Activated CD4-positive, alpha-beta T cell treated with anti-CD3 and anti-CD28 coated beads for 4 hours (primary cell): ENCODE data around the gene NBEA.

ENCODE experiments used
- DNase-seq, 2 donors: peaks; one replicate each; pipeline ENCODE4 v3.0.0-alpha.2; 2020

Gene NBEA

DNA sequence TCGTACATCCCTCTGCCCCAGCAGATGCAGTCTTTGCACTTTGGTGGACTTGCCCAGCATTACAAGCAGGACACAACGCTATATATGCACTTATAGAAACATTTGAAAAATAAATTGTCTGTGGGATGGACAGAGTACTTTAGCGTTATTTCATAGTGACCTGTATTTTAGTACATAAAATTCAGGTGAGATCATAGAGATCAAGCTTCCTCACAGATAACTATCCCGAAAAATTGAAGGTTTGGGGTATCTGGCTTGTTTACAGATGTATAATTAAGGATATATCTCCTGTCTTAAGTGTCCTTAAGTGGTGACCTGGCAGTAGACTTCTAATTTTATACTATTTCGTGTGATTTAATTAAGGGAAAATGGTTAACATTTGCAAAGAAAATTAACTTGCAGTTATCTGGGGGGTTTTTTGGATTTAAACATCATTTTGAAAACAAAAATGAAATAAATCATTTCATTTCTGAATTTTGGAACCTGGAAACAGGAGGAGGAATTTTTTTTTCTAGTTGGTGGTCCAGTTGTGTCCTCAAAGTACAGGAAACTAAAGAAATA is 535.4 kb downstream of the NBEA start:
- DNase-seq = no peak

DNA sequence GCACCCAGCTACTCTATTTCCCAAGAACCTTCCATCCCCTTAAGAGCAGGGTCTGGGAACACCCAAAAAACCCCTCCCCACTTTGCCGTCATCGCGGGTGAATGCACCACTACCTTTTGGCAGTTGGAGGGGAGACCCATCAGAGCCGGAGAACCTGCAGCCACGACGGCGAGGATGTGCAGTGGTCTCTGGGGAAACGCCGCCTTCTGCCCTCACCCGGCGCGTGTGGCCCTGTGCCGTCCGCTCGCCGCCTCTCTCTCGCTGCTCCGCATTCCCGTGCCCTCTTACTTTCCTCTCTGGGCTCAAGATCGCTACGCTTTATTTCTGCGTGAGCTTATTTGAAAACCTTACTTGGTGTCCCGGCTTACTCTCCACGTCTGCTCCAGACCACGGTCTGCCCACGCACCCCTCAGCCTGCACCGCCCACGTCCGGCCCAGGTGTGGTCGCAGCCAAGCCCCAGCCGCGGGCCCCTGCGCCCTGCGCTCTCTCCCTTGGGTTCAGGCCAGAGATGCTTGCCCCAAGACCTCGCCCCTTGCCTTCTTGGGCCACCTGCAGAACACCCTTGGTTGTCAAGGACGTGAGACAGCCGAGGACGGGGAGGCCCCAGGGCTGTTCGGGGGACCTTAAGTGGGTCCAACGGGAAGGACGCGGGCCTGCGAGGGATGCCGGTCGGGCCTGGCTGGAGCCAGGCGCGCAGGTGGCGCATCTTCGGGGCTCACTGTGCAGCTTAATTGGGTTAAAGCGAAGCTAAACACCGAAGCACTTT is 536.4 kb downstream of the NBEA start:
- DNase-seq = no peak

DNA sequence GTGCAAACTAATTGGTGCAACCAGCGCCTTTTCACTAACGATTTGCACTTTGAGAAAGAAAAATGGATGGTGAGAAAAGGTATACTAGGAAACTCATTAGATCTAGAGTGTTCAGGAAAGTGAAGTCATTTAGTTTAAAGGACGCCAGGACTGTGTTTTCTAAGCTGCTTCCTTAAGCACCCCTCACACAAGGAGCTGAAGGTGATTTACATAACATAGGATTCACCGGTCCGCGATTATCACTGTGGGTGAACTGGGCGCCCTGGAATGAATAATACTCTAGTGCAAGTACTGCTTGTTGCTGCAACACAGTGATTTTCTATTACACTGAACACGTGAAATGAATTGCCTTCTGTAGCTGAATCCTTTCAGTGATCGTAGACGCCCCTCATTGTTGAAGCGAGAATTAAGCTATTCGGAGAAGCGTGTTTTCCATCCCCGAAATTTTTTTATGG is 537.0 kb downstream of the NBEA start:
- no peak for DNase-seq

DNA sequence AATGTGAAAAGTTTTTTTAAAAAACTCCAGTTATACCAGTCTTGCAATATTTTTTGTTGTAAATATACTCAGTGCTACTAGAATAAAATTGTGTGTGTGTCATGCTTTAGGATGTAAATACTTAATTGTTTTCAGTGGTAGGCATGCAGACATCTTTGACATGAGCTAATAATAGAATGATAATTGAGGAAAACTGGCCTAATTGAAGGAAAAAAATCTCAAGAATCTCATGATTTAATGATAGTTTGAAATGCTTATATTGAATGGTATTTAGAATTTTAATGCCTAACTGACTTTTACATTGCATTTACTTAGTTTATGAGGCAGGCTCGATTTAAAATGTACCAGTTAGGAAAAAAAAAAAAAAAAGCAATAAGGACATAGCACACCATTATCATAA is 537.6 kb downstream of the NBEA start:
- no peak for DNase-seq

DNA sequence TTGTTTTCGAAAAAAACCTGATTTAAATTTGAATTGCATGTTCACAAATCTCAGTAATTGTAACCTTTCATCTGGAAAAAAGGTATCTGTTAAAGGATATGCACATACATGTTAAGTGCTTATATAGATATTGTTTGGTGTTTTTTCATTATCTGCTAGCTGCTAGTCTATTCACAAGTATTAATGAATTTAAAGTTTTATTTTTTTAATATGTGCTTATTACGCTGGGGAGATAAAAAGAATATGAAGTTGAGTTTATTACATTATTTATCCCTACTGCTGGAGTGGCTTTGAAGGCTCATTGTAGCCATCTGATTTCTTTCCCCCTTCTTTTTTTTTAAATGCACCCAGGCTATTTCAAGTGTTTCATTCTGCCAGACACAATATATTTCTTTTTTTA is 538.3 kb downstream of the NBEA start:
- DNase-seq = no peak

DNA sequence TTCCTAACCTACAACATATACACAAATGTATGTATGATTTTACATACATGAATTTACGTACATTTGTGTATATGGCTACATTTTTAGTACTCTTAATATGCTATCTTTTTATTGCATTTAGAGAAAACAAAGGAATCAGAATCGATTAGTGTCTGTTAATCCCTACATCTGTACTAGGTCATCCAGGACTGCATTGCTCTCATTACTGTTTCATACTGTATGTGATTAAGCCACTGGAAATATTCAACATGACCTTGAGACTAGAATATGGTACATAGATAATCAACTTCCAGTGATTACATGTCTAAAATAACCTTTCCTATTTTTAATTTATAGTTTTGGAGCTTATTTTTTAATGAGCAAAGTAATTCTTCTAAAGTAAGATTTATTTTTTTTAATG is 539.7 kb downstream of the NBEA start:
- DNase-seq = no peak

DNA sequence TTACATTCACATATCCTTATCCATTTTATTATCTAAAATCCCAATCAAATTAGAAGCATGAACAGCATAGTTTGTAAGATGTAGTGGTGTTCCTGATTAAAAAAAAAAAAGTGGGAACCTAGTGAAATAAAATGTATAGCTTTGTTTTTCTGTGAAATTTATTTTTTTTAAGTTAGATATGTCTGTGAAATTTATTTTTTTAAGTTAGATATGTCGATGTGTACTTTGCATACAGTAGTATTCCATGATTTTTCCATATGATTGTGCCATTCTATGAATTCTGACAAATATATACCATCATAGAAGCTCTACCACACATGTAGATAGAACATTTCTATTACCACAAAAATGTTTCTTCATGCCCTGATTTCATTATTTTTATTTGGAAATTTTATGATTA is 540.5 kb downstream of the NBEA start:
- no peak for DNase-seq

DNA sequence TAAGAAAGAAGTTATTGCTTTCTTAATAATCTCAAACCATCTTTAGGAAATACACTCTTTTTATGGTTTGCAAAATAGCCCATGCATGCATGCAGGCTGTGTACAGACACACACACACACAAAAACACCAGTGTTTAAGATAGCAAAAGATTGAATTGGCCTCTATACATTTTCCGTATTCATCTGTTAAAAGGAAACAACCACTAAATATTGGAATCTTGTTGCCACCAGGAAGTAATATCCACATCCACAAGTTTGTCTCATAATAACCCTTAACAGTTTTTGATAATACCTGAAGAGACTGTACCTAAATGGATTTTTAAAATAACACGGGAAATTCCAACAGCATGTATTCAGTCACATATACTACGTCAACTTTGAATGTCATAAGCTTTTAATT is 541.7 kb downstream of the NBEA start:
- DNase-seq = no peak

DNA sequence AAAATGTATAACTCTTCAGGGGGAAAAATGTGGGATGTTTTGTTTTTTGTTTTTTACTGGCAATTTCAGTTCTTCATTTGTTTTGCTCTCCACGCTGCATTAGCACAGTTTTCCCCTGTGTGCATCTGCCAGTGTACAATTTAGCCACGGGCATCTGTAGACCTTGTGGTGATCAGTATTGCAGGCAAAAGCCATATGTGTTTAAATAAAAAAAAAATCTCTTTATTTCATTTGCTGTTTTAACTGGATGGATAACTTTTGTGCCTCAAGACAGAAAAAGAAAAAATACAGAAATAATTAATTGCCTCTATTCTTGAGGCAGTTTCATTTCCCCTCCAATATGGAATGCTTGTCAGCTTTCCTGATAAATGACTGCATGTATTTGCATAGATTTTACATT is 542.3 kb downstream of the NBEA start:
- no peak for DNase-seq

DNA sequence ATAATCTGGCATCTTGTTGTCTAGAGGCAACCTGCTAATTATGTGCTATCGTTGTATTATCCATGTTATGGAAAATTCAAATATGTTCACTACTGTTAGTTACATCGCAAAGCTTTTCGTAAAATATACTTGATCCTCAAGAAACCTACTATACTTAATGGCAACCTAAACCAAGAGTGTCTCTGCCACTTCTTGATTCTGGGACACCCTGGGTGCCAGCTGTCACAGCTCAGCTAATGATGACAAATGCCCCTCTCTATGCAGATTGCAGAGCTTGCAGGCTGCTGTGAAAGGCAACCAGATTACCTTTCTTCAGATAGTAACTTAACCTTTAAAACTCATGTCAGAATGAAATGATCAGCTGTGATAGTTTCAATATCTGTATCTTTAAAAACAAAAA is 543.4 kb downstream of the NBEA start:
- DNase-seq = no peak

DNA sequence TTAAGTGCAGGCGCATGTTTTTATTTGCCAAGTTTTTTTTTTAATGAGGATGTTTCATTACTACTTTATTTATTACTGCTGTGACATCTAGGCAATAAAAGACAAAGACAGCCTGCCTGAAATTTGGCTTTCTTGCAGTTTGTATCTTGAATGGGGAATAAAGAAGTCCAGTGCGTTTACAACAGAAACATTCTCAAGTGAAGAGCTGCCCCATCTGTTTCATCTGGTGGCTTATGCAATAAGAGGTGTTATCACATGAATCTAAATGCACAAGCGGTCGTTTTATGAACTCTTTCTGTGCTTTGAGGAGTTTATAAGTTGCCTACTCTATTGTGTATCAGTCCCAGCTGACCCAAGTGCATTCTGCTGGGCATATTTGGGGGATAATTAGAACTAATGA is 547.0 kb downstream of the NBEA start:
- no peak for DNase-seq

DNA sequence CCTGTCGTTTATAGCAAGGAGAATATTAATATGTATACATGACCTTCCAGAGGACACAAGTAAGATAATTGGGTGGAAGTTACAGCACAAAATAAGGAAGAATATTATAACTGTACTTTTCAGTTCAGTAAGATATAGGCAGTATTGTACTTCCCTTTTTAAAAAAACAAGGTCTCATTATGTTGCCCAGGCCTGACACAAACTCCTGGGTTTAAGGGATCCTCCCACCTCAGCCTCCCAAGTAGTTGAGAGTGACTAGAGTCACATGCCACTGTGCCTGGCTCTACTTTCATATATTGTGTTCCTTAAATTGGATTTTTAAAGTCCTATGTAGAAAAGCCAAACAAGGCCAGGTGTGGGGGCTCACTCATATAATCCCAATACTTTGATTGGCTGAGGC is 553.9 kb downstream of the NBEA start:
- no peak for DNase-seq

DNA sequence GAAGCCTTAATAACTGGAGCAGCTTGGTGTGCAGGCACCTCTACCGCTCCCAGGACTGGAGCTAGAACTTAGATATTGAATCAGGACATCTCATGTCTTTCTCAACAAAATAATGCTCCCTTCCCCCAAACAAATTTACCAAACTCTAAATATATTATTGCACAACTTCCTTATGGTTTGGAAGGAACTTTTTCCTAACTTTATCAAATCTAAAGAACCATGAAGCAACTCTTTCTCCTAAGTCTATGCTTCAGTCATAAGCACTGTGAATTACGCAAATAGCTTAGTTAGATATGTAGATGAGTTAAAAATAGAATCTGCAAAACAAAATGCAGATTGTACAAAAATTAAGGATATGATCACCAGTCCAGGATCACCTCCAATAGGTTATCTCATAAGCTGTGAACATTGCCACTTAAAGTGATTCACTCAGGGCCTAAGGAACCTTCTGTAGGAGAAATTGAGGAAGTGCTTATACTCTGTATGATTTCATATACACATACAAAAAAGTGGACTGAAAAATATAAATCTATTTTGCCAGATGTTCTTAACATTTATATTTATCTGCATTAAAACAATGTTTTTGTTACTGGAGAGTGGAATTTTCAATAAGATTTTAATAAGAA is 554.8 kb downstream of the NBEA start:
- no peak for DNase-seq

DNA sequence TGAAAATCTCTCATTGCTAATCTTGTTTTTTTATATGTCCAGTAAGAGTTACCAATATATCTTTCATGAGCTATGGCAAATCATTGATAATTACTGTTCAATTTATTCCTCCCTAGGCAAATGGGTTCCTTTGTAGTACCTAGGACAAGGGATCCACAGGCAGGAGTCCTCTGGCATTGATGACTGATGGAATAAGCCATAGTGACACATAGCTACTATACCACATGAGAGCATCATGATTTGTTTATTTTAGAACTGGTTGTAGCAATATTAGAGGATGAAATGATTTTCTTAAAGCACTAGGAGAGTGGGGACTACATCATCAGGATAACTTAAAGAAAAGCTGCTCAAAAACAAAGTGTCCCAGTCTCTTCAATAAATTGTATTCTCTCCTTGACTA is 556.2 kb downstream of the NBEA start:
- DNase-seq = no peak

DNA sequence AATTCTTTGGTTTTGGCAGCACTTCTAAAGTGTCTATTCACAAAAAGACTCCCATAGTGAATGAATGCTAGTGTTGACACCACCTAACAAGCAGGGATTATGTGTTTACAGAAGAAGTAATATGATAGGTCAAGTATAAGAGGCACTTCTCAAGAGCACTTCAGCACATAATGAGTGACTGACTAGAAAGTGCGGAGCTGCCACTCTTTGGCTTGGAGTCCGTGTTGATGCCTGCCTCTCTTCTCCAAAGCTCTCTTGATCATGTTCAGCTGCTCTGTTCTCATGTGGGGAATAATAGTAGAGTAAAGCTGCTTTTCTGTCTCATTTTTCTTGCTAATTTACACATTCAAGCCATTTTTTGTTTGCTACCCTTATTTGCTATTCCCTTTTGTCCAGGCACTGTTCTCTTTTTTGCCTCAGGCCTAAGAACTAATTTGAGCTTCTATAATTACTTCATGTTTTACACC is 557.2 kb downstream of the NBEA start:
- DNase-seq = no peak

DNA sequence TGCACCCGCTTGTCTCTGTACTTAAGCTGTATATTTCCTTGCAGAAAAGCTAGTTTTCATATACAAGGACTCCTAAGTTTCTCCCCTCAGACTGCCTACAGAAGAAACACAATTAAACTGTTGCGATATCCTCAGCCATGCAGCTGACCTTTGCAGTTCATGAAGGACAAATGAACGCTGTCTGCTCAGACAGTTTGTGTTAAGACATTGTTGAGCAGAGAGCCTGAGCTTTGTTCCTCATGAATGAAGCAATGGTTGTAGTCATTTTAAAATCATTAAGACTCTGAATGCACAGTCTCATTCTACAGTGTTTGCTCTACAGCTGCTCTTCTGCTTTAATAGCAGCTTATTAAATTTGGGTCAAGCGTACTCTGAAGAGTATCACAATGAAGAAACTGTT is 557.6 kb downstream of the NBEA start:
- DNase-seq = no peak

DNA sequence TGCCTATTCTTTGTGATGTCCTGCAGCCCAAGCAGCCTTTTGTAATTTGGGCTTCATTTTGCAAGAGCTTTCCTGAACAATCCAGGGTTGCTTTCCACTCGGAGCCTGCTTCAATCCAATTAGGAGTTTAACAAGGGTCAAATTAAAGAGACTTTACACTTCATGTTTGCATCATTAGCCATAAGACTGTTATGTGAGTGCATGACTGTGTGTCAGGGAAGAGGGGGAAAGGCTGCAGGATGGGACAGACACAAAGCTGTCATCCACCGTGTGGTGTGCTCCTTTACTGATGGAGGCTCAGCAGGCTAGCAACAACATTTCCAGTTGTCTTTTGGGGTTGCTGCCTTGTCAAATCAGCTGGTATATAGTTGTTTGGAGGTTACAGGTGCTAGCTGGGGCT is 558.1 kb downstream of the NBEA start:
- no peak for DNase-seq

DNA sequence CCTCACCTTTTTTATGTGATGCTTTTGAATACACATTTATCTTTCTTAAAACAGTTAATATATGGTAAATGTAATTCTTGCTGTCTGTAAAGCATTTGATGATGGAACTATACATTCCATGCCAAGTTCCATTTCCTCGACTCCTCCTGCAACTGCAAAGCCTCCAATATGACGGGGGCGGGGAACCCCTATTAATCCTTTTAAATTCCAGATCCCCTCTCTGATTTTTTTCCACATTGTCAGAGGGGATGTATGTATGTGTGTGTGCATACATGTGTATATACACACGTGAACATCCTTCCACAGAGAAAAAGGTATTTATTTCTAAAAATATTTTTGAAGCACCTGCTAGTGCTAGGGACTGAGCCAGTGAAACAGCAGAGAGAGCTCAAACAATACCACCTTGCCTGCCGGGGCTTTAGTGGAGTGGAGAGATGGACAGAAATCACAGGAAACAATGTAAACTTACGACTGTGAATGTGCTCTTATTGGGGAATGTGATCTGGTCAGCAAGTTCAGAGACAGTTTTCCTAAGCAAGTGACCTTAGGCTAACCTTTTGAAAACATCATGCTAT is 559.7 kb downstream of the NBEA start:
- no peak for DNase-seq

DNA sequence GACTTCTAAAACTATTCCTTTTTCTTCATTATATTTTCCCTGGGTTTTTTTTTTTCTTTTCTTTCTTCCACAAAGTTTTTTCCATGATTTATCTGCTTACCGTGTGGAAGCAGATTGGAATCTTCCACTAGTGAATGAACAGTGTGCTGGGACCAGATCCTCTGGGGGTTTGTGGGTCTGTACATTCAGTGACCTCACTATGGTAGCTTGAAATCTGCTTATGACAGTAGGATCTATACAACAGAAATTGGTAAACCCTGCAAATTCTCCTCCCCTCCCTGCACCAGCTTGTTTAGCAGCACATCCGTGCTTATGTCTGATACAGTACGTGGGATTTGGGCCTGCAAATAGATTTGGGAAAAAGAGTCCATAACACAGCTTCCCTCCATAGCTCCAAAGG is 560.4 kb downstream of the NBEA start:
- DNase-seq = no peak

DNA sequence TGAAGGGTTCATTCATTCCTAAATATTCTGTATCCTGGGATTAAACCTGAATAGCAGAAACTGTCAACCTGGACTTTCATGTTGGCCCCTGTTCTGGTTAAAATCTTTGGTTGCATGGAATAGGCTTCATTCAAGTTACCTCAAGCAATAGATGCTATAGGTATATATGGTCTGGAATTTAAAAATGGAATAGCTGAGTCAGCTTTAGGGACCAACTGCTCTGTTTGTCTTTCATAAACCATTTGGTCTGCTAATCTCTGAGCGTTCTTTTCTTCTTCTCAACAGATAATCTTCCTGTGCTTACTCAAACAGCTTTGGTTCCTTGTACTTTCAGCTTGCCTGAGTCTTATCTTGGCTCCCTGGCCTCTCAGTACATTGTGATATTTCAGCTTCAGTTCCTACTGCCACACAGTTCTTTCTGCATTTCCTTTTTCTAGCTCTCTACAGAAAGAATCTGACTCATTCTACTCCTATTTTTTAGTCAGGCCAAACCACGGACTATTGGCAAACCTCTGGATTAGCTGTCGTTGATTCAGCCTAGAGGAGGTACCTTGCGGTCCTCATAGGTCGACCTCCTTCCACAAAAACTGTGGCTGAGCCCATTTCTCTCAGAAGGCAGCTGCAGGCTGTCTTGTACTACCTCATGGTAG is 570.3 kb downstream of the NBEA start:
- DNase-seq = no peak

DNA sequence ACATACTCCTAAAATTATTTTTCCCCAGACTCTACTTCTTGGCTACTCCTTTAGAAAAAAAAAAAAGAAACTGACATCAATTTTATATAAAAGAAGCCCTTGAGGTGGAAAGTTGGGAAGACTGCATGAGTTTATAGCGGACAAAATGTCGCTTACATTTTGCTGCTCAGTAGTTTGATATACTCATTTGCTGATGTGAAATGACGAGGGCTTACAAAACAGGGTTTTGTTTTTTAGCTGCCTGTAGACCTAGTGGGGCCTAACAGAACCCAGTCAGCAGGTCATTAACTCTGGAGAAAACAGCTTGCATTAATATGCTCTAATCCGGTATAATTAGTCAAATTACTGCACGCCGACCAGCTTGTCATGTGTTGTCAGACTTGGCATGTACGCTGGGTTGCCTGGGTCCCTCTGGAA is 572.0 kb downstream of the NBEA start:
- no peak for DNase-seq

DNA sequence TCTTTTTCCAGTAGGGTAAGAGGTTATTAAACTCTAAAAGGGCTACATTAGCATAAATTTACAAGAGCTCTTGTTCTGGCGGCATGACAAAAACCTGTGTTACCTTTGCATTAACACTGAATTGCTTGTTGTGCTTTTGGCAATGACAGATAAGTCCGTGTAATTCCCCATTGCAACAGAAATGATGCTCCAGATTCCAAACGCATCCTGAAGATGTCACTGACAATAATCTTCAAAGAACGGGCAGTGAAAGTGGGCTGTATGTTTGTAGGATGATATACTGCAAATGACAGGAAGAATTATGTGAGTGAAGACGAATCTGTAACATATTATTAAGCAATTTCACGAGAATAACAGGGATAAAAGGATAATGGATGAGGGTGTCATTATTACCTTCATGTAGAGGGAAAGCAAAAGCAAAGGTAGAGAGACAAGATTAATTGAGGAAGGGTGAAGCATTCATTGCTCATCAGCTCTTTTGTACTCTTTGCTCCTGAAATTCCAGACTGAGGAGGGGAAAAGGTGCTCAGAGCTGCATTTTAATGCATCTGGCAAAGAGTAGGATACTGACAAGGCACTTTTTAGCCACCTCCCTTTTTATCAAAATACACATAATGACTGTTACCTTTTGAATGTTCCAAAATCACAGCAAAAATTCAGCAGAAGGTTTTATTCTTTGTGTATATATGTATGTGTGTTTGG is 572.9 kb downstream of the NBEA start:
- no peak for DNase-seq
